Kidney (tissue), 14 donors: Measurements from ENCODE around the gene OR8B4. TPM values are rescaled to one million over a fixed set of nuclear protein-coding genes. Genes with fewer than 3 reads are reported as not detected.

ENCODE experiments used
- DNase-seq, 5 donors: peaks; one replicate each; pipeline ENCODE4 v3.0.0-alpha.2; 2013 to 2020
- FAIRE-seq: peaks from 2 replicates; lab custom pipeline; 2012; peaks lifted over from hg19 to GRCh38; lab: Jason Lieb, UNC
- H3K27ac ChIP-seq, 2 donors: one replicate each; pipeline ENCODE4 v1.7.0; 2013; ENCODE audit warnings: low read depth in 2 of 2, low read length in 2 of 2, inconsistent platforms in 1 of 2
- H3K27me3 ChIP-seq: one replicate; pipeline ENCODE4 v1.7.1; 2013; ENCODE audit warnings: low read length, inconsistent platforms; ENCODE audit not compliant: control insufficient read depth, insufficient read depth
- H3K36me3 ChIP-seq, 3 donors: one replicate each; pipeline versions ENCODE4 v1.7.0 to v1.7.1; 2013; ENCODE audit warnings: low read length in 3 of 3, control low read depth in 1 of 3, inconsistent platforms in 1 of 3; ENCODE audit not compliant: insufficient read depth in 3 of 3, control insufficient read depth in 2 of 3
- H3K4me1 ChIP-seq, 3 donors: one replicate each; pipeline versions ENCODE4 v1.7.0 to v1.7.1; 2013; ENCODE audit warnings: low read length in 3 of 3, inconsistent platforms in 1 of 3, low read depth in 1 of 3; ENCODE audit not compliant: control insufficient read depth in 2 of 3, insufficient read depth in 2 of 3
- H3K4me3 ChIP-seq, 3 donors: one replicate each; pipeline versions ENCODE4 v1.7.0 to v1.8.1; 2013; ENCODE audit warnings: low read length in 3 of 3, control low read depth in 1 of 3, inconsistent platforms in 1 of 3
- H3K9ac ChIP-seq, 3 donors: one replicate each; pipeline versions ENCODE4 v1.7.0 to v1.7.1; 2013; ENCODE audit warnings: low read length in 3 of 3, control low read depth in 1 of 3, inconsistent platforms in 1 of 3
- H3K9me3 ChIP-seq, 3 donors: one replicate each; pipeline versions ENCODE4 v1.7.0 to v1.7.1; 2013; ENCODE audit warnings: low read length in 3 of 3, control low read depth in 1 of 3, inconsistent platforms in 1 of 3; ENCODE audit not compliant: control insufficient read depth in 2 of 3, insufficient read depth in 1 of 3
- CTCF ChIP-seq: IDR thresholded peaks from 3 replicates; pipeline ENCODE4 v1.5.1; 2012; ENCODE audit warnings: mild to moderate bottlenecking, moderate library complexity, borderline replicate concordance; ENCODE audit not compliant: insufficient read depth; ENCODE audit errors: extremely low read depth
- intact Hi-C: fragments of 100-400 bp; cut with DNase I; formaldehyde crosslinking; loops from one replicate; pipeline ENCODE4 v1.11.1; 2022
- polyA plus RNA-seq: library from polyadenylated mRNA; stranded (reverse); fragments of 350-450 nt; fragmentation: Illumina TruSeq; extraction: RNeasy Lipid Tissue Mini Kit (QIAGEN cat#74804); gene quantifications from one replicate; pipeline ENCODE4 v1.2.3, GENCODE V29; 2014; ENCODE audit warnings: low read depth, low replicate concordance; ENCODE audit not compliant: insufficient read depth
- total RNA-seq: library from RNA; stranded (reverse); fragmentation: NEBNext Ultra II Directional; extraction: Animal tissue kit (Norgen Biotek cat#: 25700); gene quantifications from one replicate; pipeline ENCODE4 v1.2.1, GENCODE V29; 2021
- donor health status: control.
- donor health status: control.
- donor health status: control.
- donor health status: control.
- donor health status: control.
- donor health status: DM: yes; HTN: yes; CAD: no.
- donor health status: Normal renal cell carcinoma (clear cell type).

The OR8B4 gene
- total and polyA plus RNA-seq, 2 donors from 2014 or later: not detected

- H3K4me3 ChIP-seq: no peak overlapping the region
- FAIRE-seq (no peak), DNase-seq (no peak)
- H3K27ac ChIP-seq: no peak overlapping the region
- no peaks in the 10 kb centered on the region for H3K9me3 ChIP-seq
- no peak overlapping the region for H3K9ac ChIP-seq
- intact Hi-C loops: no loop called here
- no peak for TF ChIP-seq CTCF
- H3K36me3 ChIP-seq: no peaks in the 10 kb centered on the region
- H3K4me1 ChIP-seq: no peaks in the 10 kb centered on the region
- no peaks in the 10 kb centered on the region for H3K27me3 ChIP-seq
Measured at GRCh38 chr11:124434699-124435098, 10.0 kb upstream of the OR8B4 start.

- Histone ChIP-seq H3K36me3 (no peaks in the 10 kb centered on the region), H3K9me3 (no peaks in the 10 kb centered on the region), H3K4me3 (no peak overlapping the region), H3K9ac (no peak overlapping the region), H3K4me1 (no peaks in the 10 kb centered on the region), H3K27me3 (no peaks in the 10 kb centered on the region), H3K27ac (no peak overlapping the region)
- intact Hi-C loops: no loop called here
- no peak for TF ChIP-seq CTCF
- DNase-seq (no peak), FAIRE-seq (no peak)
Measured at GRCh38 chr11:124429599-124429998, 4.9 kb upstream of the OR8B4 start.

DNA sequence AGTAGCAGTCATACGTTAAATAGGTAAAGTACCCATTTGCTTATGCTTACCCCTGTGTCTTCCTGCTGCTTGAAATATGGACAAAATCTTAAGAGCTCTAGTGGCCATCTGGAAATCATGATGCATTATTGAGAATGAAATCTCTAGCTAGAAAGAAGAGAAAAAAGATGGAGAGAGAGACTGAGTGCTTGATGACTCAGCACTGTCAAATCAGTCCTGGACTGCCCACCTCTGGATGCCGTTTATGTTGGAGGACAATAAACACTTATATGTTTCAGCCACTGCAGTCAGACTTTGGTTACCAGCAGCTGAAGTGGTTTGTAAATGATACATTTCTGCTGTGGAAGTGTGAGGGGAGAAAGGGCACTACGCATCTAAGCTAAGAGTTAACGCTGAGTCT lies 3.6 kb downstream of the OR8B4 start:
- no peak for DNase-seq
- no peak for FAIRE-seq
- no peaks in the 10 kb centered on the region for H3K4me1 ChIP-seq
- H3K4me3 ChIP-seq: no peak overlapping the region
- no peaks in the 10 kb centered on the region for H3K27me3 ChIP-seq
- H3K9me3 ChIP-seq: no peaks in the 10 kb centered on the region
- intact Hi-C loops: no loop called here
- no peak for TF ChIP-seq CTCF
- no peak overlapping the region for H3K9ac ChIP-seq
- no peak overlapping the region for H3K27ac ChIP-seq
- no peaks in the 10 kb centered on the region for H3K36me3 ChIP-seq

GRCh38 chr11:124415356-124415923 lies 9.2 kb downstream of the OR8B4 start:
- no peaks in the 10 kb centered on the region for H3K27me3 ChIP-seq
- DNase-seq (peak in 2 of 5 donors; percentile 22 to 40), FAIRE-seq (peak; percentile 97)
- H3K4me1 ChIP-seq: no peaks in the 10 kb centered on the region
- TF ChIP-seq CTCF: peak; percentile 59
- no peak overlapping the region for H3K4me3 ChIP-seq
- no peaks in the 10 kb centered on the region for H3K36me3 ChIP-seq
- H3K9ac ChIP-seq: no peak overlapping the region
- H3K9me3 ChIP-seq: no peaks in the 10 kb centered on the region
- H3K27ac ChIP-seq: no peak overlapping the region
- intact Hi-C loops: loop anchor here (10.0 kb wide), 1 partner anchor 169 kb away; no protein-coding TSS in a partner anchor
